Measurements from ENCODE around the gene RIC1.

RIC1 gene

GRCh38 chr9:5643005-5643624 is 14.2 kb downstream of the RIC1 start:
- no peak for TF ChIP-seq SIN3A (IDR thresholded peaks at IDR 0.05; ENCODE audit: borderline replicate concordance, insufficient read depth, low read length)
- no peak for TF ChIP-seq FOXP2 (optimal IDR thresholded peaks at IDR 0.05; ENCODE audit: borderline replicate concordance, extremely low read depth, extremely low read length, insufficient read depth)

GRCh38 chr9:5644501-5644900 is 15.6 kb downstream of the RIC1 start:
- no peak for TF ChIP-seq SIN3A (IDR thresholded peaks at IDR 0.05; ENCODE audit: borderline replicate concordance, insufficient read depth, low read length)
- TF ChIP-seq TAF1 (IDR thresholded peaks at IDR 0.05; ENCODE audit: borderline replicate concordance, insufficient read depth, low read length) = no peak
- TF ChIP-seq POLR2AphosphoS5 (IDR thresholded peaks at IDR 0.05; ENCODE audit: low read depth, low read length) = no peak
- no peak for TF ChIP-seq FOXP2 (optimal IDR thresholded peaks at IDR 0.05; ENCODE audit: borderline replicate concordance, extremely low read depth, extremely low read length, insufficient read depth)
- TF ChIP-seq REST (IDR thresholded peaks at IDR 0.05; ENCODE audit: insufficient read depth in 1 of 2, low read depth in 2 of 2, low read length in 2 of 2) = no peak

GRCh38 chr9:5646116-5646515 is 17.2 kb downstream of the RIC1 start:
- no peak for TF ChIP-seq FOXP2 (optimal IDR thresholded peaks at IDR 0.05; ENCODE audit: borderline replicate concordance, extremely low read depth, extremely low read length, insufficient read depth)
- TF ChIP-seq SIN3A (IDR thresholded peaks at IDR 0.05; ENCODE audit: borderline replicate concordance, insufficient read depth, low read length) = no peak
- no peak for TF ChIP-seq REST (IDR thresholded peaks at IDR 0.05; ENCODE audit: insufficient read depth in 1 of 2, low read depth in 2 of 2, low read length in 2 of 2)
- TF ChIP-seq TAF1 (IDR thresholded peaks at IDR 0.05; ENCODE audit: borderline replicate concordance, insufficient read depth, low read length) = no peak
- TF ChIP-seq POLR2AphosphoS5 (IDR thresholded peaks at IDR 0.05; ENCODE audit: low read depth, low read length) = no peak

DNA sequence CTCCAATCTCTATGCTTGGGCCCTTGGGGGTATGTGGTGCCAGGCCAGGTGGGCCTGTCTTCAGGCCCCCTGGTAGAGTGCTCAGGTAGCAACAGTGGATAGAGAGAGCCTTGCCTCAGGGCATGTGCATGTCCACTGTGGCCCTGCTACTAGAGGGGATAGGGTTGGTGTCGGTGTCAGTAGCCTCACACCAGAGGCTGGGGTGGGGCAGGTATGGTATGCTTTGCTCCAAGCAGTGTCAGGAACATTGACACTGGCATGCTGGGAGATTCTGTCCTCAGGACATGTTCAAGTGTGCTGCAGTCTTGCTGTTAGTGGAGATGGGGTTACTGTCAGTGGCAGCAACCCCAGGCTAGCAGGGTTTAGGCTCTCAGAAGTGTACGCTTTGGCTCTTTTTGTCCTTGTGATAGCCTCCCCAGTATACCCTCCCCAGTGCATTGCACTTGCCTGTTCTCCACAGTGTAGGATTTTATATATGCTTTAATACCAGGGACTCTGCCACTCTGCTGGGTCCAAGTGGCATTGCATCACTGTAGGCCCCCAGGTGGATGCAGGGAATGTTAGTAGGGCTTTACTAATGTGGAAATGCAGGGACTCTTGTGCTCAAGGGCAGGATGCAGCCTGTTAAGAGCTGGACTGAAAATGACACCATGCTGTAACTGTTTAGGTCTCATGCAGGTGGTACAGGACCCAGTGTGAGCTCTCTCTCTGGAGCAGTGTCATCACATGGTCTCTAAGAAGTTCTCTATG is 21.6 kb downstream of the RIC1 start:
- TF ChIP-seq SIN3A (IDR thresholded peaks at IDR 0.05; ENCODE audit: borderline replicate concordance, insufficient read depth, low read length) (no peak), FOXP2 (optimal IDR thresholded peaks at IDR 0.05; ENCODE audit: borderline replicate concordance, extremely low read depth, extremely low read length, insufficient read depth) (no peak), POLR2AphosphoS5 (IDR thresholded peaks at IDR 0.05; ENCODE audit: low read depth, low read length) (no peak), TAF1 (IDR thresholded peaks at IDR 0.05; ENCODE audit: borderline replicate concordance, insufficient read depth, low read length) (no peak), REST (IDR thresholded peaks at IDR 0.05; ENCODE audit: insufficient read depth in 1 of 2, low read depth in 2 of 2, low read length in 2 of 2) (no peak)

GRCh38 chr9:5651246-5651645 is 22.3 kb downstream of the RIC1 start:
- TF ChIP-seq TAF1 (IDR thresholded peaks at IDR 0.05; ENCODE audit: borderline replicate concordance, insufficient read depth, low read length) (no peak), POLR2AphosphoS5 (IDR thresholded peaks at IDR 0.05; ENCODE audit: low read depth, low read length) (no peak), FOXP2 (optimal IDR thresholded peaks at IDR 0.05; ENCODE audit: borderline replicate concordance, extremely low read depth, extremely low read length, insufficient read depth) (no peak), SIN3A (IDR thresholded peaks at IDR 0.05; ENCODE audit: borderline replicate concordance, insufficient read depth, low read length) (no peak), REST (IDR thresholded peaks at IDR 0.05; ENCODE audit: insufficient read depth in 1 of 2, low read depth in 2 of 2, low read length in 2 of 2) (no peak)

Data from PFSK-1 (cell line).